Naive thymus-derived CD8-positive, alpha-beta T cell (primary cell): ENCODE results near the gene PIGN. TPM values are rescaled to one million over a fixed set of nuclear protein-coding genes. Genes with fewer than 3 reads are reported as not detected.
"Not testable (repeated sequence)": the region's sequence is repeated elsewhere in the genome, so short reads cannot be mapped to it uniquely, and the experiment has no call there.

Experiments used
- ATAC-seq, 2 donors: fragments of 150-1000 bp; cut with Tn5 transposase in 1 of 2; sonication (Bioruptor Pico), chemical (Tn5 transposase) in 1 of 2; 1 replicate in 1 of 2; 2 replicates in 1 of 2; pipeline ENCODE4 v1.10.0; 2021; ENCODE audit warnings: mild to moderate bottlenecking in 2 of 2, moderate library complexity in 2 of 2
- POLR2A ChIA-PET: fragments of 350-600 bp; sonication (Branson Sonifier 250); formaldehyde crosslinking; loops from one replicate; lab custom pipeline; 2021; ENCODE audit warnings: antibody characterized with exemption; lab: Charles Lee
- DNase-seq, 10 donors: peaks; one replicate each; pipeline versions ENCODE4 v3.0.0 to v3.0.0-alpha.2; 2020 to 2022
- H3K27ac Mint-ChIP-seq, 10 donors: one replicate each; pipeline ENCODE4 v1.8.0; 2020 to 2022; ENCODE audit warnings: mild to moderate bottlenecking in 10 of 10, mixed read lengths in 10 of 10, moderate library complexity in 4 of 10, inconsistent platforms in 1 of 10
- H3K27me3 Mint-ChIP-seq, 5 donors: one replicate each; pipeline ENCODE4 v1.8.0; 2021 to 2022; ENCODE audit warnings: mixed read lengths in 5 of 5
- H3K36me3 Mint-ChIP-seq, 3 donors: one replicate each; pipeline ENCODE4 v1.8.0; 2020 to 2022; ENCODE audit warnings: mixed read lengths in 3 of 3, mild to moderate bottlenecking in 2 of 3, inconsistent platforms in 1 of 3
- H3K4me1 Mint-ChIP-seq, 4 donors: one replicate each; pipeline ENCODE4 v1.8.0; 2021 to 2022; ENCODE audit warnings: mixed read lengths in 4 of 4
- H3K4me3 Mint-ChIP-seq, 10 donors: one replicate each; pipeline ENCODE4 v1.8.0; 2020 to 2022; ENCODE audit warnings: mild to moderate bottlenecking in 10 of 10, mixed read lengths in 10 of 10, moderate library complexity in 6 of 10, inconsistent platforms in 1 of 10
- H3K9me3 Mint-ChIP-seq, 9 donors: one replicate each; pipeline ENCODE4 v1.8.0; 2020 to 2022; ENCODE audit warnings: mixed read lengths in 9 of 9, mild to moderate bottlenecking in 3 of 9, inconsistent platforms in 1 of 9, moderate library complexity in 1 of 9
- polyA plus RNA-seq, 3 donors: library from polyadenylated mRNA; unstranded; fragments of 300-500 nt; fragmentation: Illumina TruSeq; gene quantifications; one replicate each; pipeline ENCODE4 v1.2.3, GENCODE V29; 2021
- total RNA-seq, 8 experiments: library from RNA in 2 of 8; stranded (reverse) in 2 of 8; gene quantifications; one replicate each; pipeline ENCODE4 v1.2.3 and lab custom pipeline; 2021 to 2026

Gene PIGN
- total and polyA plus RNA-seq, 5 experiments from 2014 or later: 10.9 to 28.5 (median 13.4) TPM

- H3K4me1 Mint-ChIP-seq: peaks cover 4 to 10% (median 9%) of the 10 kb centered on the region in 4 donors
- POLR2A ChIA-PET: interaction anchor here (1.6 kb wide), 1 partner anchor 11 kb away, joined by 3 read pairs; no protein-coding TSS in a partner anchor
- no peak overlapping the region for H3K27ac Mint-ChIP-seq
- no peaks in the 10 kb centered on the region for H3K9me3 Mint-ChIP-seq
- peaks cover 0 to 9% (median 3%) of the 10 kb centered on the region in 3 donors for H3K36me3 Mint-ChIP-seq
- H3K27me3 Mint-ChIP-seq: no peaks in the 10 kb centered on the region
- no peak overlapping the region for H3K4me3 Mint-ChIP-seq
- ATAC-seq (no peak), DNase-seq (no peak)
These were observed 11.3 kb downstream of the PIGN start for GRCh38 chr18:62175521-62175920.

- Mint-ChIP-seq H3K36me3 (peaks cover 3 to 11% (median 5%) of the 10 kb centered on the region in 3 donors), H3K27me3 (no peaks in the 10 kb centered on the region), H3K27ac (no peak overlapping the region), H3K4me1 (peaks cover 2 to 10% (median 8%) of the 10 kb centered on the region in 4 donors), H3K4me3 (no peak overlapping the region), H3K9me3 (peaks cover 0 to 2% (median 0%) of the 10 kb centered on the region in 9 donors)
- POLR2A ChIA-PET: no interaction called here
- DNase-seq (no peak), ATAC-seq (no peak)
These were observed 14.6 kb downstream of the PIGN start for GRCh38 chr18:62172298-62172697.

GRCh38 chr18:62170857-62171256 is 16.0 kb downstream of the PIGN start:
- no peak for DNase-seq
- Mint-ChIP-seq H3K4me1 (peaks cover 2 to 6% (median 5%) of the 10 kb centered on the region in 4 donors), H3K4me3 (no peak overlapping the region), H3K27me3 (no peaks in the 10 kb centered on the region), H3K36me3 (peaks cover 3 to 18% (median 14%) of the 10 kb centered on the region in 3 donors), H3K9me3 (peaks cover 0 to 6% (median 0%) of the 10 kb centered on the region in 9 donors), H3K27ac (no peak overlapping the region)
- no peak for ATAC-seq
- POLR2A ChIA-PET: no interaction called here

- Mint-ChIP-seq H3K27ac (peak overlapping the region in 1 of 10 donors; percentile 15), H3K4me1 (peaks cover 5 to 14% (median 8%) of the 10 kb centered on the region in 4 donors), H3K9me3 (peaks cover 0 to 11% (median 2%) of the 10 kb centered on the region in 9 donors), H3K36me3 (peaks cover 11 to 26% (median 23%) of the 10 kb centered on the region in 3 donors)
- POLR2A ChIA-PET, ATAC-seq, H3K4me3 Mint-ChIP-seq, DNase-seq, H3K27me3 Mint-ChIP-seq: not testable (repeated sequence)
These were observed 20.3 kb downstream of the PIGN start for GRCh38 chr18:62166524-62166923.

GRCh38 chr18:62165583-62165982 is 21.3 kb downstream of the PIGN start:
- Mint-ChIP-seq H3K4me3 (no peak overlapping the region), H3K27me3 (no peaks in the 10 kb centered on the region), H3K9me3 (peaks cover 0 to 11% (median 2%) of the 10 kb centered on the region in 9 donors), H3K4me1 (peaks cover 5 to 14% (median 8%) of the 10 kb centered on the region in 4 donors), H3K27ac (no peak overlapping the region), H3K36me3 (peaks cover 11 to 31% (median 28%) of the 10 kb centered on the region in 3 donors)
- no peak for ATAC-seq
- no peak for DNase-seq
- POLR2A ChIA-PET: no interaction called here

- Mint-ChIP-seq H3K27ac (no peak overlapping the region), H3K4me3 (no peak overlapping the region), H3K27me3 (no peaks in the 10 kb centered on the region), H3K36me3 (peaks cover 11 to 28% (median 28%) of the 10 kb centered on the region in 3 donors), H3K9me3 (peaks cover 0 to 11% (median 2%) of the 10 kb centered on the region in 9 donors), H3K4me1 (peaks cover 5 to 11% (median 8%) of the 10 kb centered on the region in 4 donors)
- ATAC-seq (no peak), DNase-seq (no peak)
- POLR2A ChIA-PET: no interaction called here
These were observed 21.9 kb downstream of the PIGN start for GRCh38 chr18:62164855-62165487.

GRCh38 chr18:62164310-62164709 is 22.5 kb downstream of the PIGN start:
- ATAC-seq (no peak), DNase-seq (no peak)
- Mint-ChIP-seq H3K4me3 (no peak overlapping the region), H3K36me3 (peaks cover 11 to 35% (median 31%) of the 10 kb centered on the region in 3 donors), H3K4me1 (peaks cover 5 to 13% (median 8%) of the 10 kb centered on the region in 4 donors), H3K27ac (no peak overlapping the region), H3K9me3 (peaks cover 0 to 11% (median 2%) of the 10 kb centered on the region in 9 donors), H3K27me3 (no peaks in the 10 kb centered on the region)
- POLR2A ChIA-PET: no interaction called here

GRCh38 chr18:62157843-62158242 is 29.0 kb downstream of the PIGN start:
- ATAC-seq: no peak
- H3K9me3 Mint-ChIP-seq: no peaks in the 10 kb centered on the region
- peaks cover 0 to 2% (median 0%) of the 10 kb centered on the region in 4 donors for H3K4me1 Mint-ChIP-seq
- POLR2A ChIA-PET: no interaction called here
- no peaks in the 10 kb centered on the region for H3K27me3 Mint-ChIP-seq
- H3K36me3 Mint-ChIP-seq: peaks cover 11 to 61% (median 22%) of the 10 kb centered on the region in 3 donors
- no peak for DNase-seq
- no peak overlapping the region for H3K4me3 Mint-ChIP-seq
- no peak overlapping the region for H3K27ac Mint-ChIP-seq

- Mint-ChIP-seq H3K36me3 (peaks cover 2 to 46% (median 16%) of the 10 kb centered on the region in 3 donors), H3K4me1 (peaks cover 0 to 2% (median 0%) of the 10 kb centered on the region in 4 donors), H3K9me3 (no peaks in the 10 kb centered on the region), H3K27ac (no peak overlapping the region), H3K27me3 (no peaks in the 10 kb centered on the region), H3K4me3 (no peak overlapping the region)
- POLR2A ChIA-PET: no interaction called here
- DNase-seq (no peak), ATAC-seq (no peak)
These were observed 34.0 kb downstream of the PIGN start for GRCh38 chr18:62152844-62153243.

GRCh38 chr18:62151068-62151771 is 35.6 kb downstream of the PIGN start:
- no peak for ATAC-seq
- no peak overlapping the region for H3K4me3 Mint-ChIP-seq
- no peaks in the 10 kb centered on the region for H3K27me3 Mint-ChIP-seq
- no peaks in the 10 kb centered on the region for H3K9me3 Mint-ChIP-seq
- DNase-seq: no peak
- peaks cover 0 to 2% (median 0%) of the 10 kb centered on the region in 4 donors for H3K4me1 Mint-ChIP-seq
- peaks cover 0 to 40% (median 15%) of the 10 kb centered on the region in 3 donors for H3K36me3 Mint-ChIP-seq
- POLR2A ChIA-PET: no interaction called here
- no peak overlapping the region for H3K27ac Mint-ChIP-seq

GRCh38 chr18:62144338-62144737 is 42.5 kb downstream of the PIGN start:
- ATAC-seq: no peak
- DNase-seq: no peak
- POLR2A ChIA-PET: no interaction called here
- Mint-ChIP-seq H3K4me1 (peaks cover 0 to 4% (median 0%) of the 10 kb centered on the region in 4 donors), H3K4me3 (no peak overlapping the region), H3K36me3 (peaks cover 0 to 42% (median 2%) of the 10 kb centered on the region in 3 donors), H3K9me3 (no peaks in the 10 kb centered on the region), H3K27me3 (no peaks in the 10 kb centered on the region), H3K27ac (no peak overlapping the region)

GRCh38 chr18:62140259-62140658 is 46.6 kb downstream of the PIGN start:
- peaks cover 0 to 53% (median 8%) of the 10 kb centered on the region in 3 donors for H3K36me3 Mint-ChIP-seq
- POLR2A ChIA-PET: no interaction called here
- H3K27ac Mint-ChIP-seq: no peak overlapping the region
- ATAC-seq (no peak), DNase-seq (no peak)
- no peaks in the 10 kb centered on the region for H3K9me3 Mint-ChIP-seq
- peaks cover 0 to 4% (median 0%) of the 10 kb centered on the region in 4 donors for H3K4me1 Mint-ChIP-seq
- H3K27me3 Mint-ChIP-seq: no peaks in the 10 kb centered on the region
- H3K4me3 Mint-ChIP-seq: no peak overlapping the region
